Karpas-422 (cell line): Measurements from ENCODE around the gene LRIF1. TPM values are rescaled to one million over a fixed set of nuclear protein-coding genes. Genes with fewer than 3 reads are reported as not detected.

ENCODE experiments used
- DNase-seq: peaks from one replicate; pipeline ENCODE4 v3.0.0-alpha.2; 2015
- H2AFZ ChIP-seq: fragments of 200-600 bp; sonication (generic); 2 replicates; pipeline ENCODE4 v1.6.1; 2014; ENCODE audit warnings: antibody characterized with exemption, low read length, mixed read lengths
- H3K27ac ChIP-seq: fragments of 200-600 bp; sonication (generic); 2 replicates; pipeline ENCODE4 v1.5.1; 2014; ENCODE audit warnings: mild to moderate bottlenecking, low read length, moderate library complexity
- H3K27me3 ChIP-seq: fragments of 200-600 bp; sonication (generic); 2 replicates; pipeline ENCODE4 v1.6.1; 2014; ENCODE audit warnings: low read length, mixed read lengths
- H3K36me3 ChIP-seq: fragments of 200-600 bp; sonication (generic); 2 replicates; pipeline ENCODE4 v1.6.1; 2014; ENCODE audit warnings: low read length, mixed read lengths; ENCODE audit not compliant: insufficient read depth
- H3K4me1 ChIP-seq: fragments of 200-600 bp; sonication (generic); 2 replicates; pipeline ENCODE4 v1.6.1; 2014; ENCODE audit warnings: mild to moderate bottlenecking, low read length, mixed read lengths
- H3K4me2 ChIP-seq: fragments of 200-600 bp; sonication (generic); 2 replicates; pipeline ENCODE4 v1.6.1; 2014; ENCODE audit warnings: low read length, low read depth, mild to moderate bottlenecking; ENCODE audit not compliant: poor library complexity, severe bottlenecking
- H3K4me3 ChIP-seq: fragments of 200-600 bp; sonication (generic); 2 replicates; pipeline ENCODE4 v1.5.1; 2014; ENCODE audit warnings: mild to moderate bottlenecking, antibody characterized with exemption, low read length, mixed read lengths
- H3K79me2 ChIP-seq: fragments of 200-600 bp; sonication (generic); 2 replicates; pipeline ENCODE4 v1.6.1; 2014; ENCODE audit warnings: mild to moderate bottlenecking, low read length, mixed read lengths
- H3K9ac ChIP-seq: fragments of 200-600 bp; sonication (generic); 2 replicates; pipeline ENCODE4 v1.6.0; 2014; ENCODE audit warnings: low read length
- H3K9me2 ChIP-seq: fragments of 200-600 bp; sonication (generic), shearing (Covaris generic); replicated peaks from 2 replicates; pipeline ENCODE4 v1.6.0; 2014; ENCODE audit warnings: mild to moderate bottlenecking, low read length, moderate library complexity; ENCODE audit not compliant: insufficient read depth
- H3K9me3 ChIP-seq: fragments of 300-700, 200-600 bp; sonication (generic); 2 replicates; pipeline ENCODE4 v1.6.1; 2014; ENCODE audit warnings: low read length, mixed read lengths
- H4K20me1 ChIP-seq: fragments of 200-600 bp; sonication (generic); 2 replicates; pipeline ENCODE4 v1.6.1; 2014; ENCODE audit warnings: mild to moderate bottlenecking, antibody characterized with exemption, low read length, low read depth; ENCODE audit not compliant: insufficient read depth
- total RNA-seq: library from RNA; depleted of rRNA; stranded (reverse); fragments of >200 nt; shearing (Covaris generic); gene quantifications from 2 replicates; pipeline ENCODE4 v1.2.3, GENCODE V29; 2014; ENCODE audit warnings: low replicate concordance

The LRIF1 gene
- total RNA-seq, 1 experiment from 2014 or later: 59.3 TPM

DNA sequence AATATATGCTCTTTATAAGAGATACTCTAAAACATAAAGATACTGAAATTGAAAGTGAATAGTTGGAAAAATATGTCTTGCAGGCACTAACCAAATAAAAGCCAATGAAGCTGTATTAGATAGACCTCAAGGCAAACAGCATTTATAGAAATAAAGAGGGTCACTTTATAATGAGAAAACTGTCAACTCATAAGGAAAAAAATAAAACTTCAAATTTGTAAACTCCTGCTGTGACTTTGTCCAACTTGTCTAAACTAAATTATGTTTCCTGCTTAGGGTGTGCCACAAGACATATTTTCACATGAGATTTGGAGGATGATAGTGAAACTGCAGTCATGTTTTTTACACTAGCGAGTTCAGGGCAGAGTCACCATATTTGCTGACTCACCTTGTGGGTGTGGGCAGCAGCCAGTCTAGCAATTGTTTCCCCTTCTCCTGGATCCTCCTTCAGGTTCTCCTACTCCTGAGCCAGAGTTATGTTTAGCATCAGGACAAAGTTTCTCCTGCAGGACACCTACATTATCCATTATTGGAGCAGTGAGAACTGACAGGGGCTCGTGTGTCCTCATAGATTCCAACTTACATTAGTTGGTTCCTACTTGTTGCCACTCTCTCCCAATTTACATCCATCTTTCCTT is 46.9 kb downstream of the LRIF1 start:
- peak overlapping the region; percentile 28; the same call in 1 of the 2 replicates for H3K9ac ChIP-seq

DNA sequence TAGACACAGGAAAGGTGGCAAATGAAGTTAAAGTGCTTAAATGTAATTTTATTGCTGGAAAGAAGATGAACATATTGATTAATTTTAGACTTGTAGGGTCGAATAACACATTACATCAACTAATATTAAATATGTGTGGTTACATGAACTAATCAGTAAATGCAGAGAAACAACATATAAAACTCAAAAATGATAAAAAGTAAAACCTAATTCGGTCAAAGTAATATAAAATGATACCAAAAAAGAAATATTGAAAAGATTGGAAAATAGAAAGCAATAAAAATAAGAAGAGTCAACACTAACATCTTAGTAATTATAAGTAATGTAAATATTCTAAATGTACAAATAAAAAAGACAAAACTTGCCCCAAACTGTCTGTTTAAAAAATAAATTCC is 47.5 kb downstream of the LRIF1 start:
- H3K9me2 ChIP-seq: no peaks in the 10 kb centered on the region
- H3K4me3 ChIP-seq: no peak overlapping the region
- no peaks in the 10 kb centered on the region; the same call in 1 of the 2 replicates for H3K36me3 ChIP-seq
- no peaks in the 10 kb centered on the region for H3K9me3 ChIP-seq
- H2AFZ ChIP-seq: no peak overlapping the region
- no peaks in the 10 kb centered on the region for H4K20me1 ChIP-seq
- no peak overlapping the region for H3K27ac ChIP-seq
- DNase-seq: no peak
- H3K4me1 ChIP-seq: peaks cover 7% of the 10 kb centered on the region
- H3K27me3 ChIP-seq: no peaks in the 10 kb centered on the region
- H3K79me2 ChIP-seq: no peaks in the 10 kb centered on the region
- no peak overlapping the region for H3K9ac ChIP-seq
- H3K4me2 ChIP-seq: peak overlapping the region; percentile 53

More for the DNA sequence above, 46.9 kb downstream of the LRIF1 start:
- no peaks in the 10 kb centered on the region for H3K79me2 ChIP-seq
- peak overlapping the region; percentile 5; the same call in 1 of the 2 replicates for H3K4me3 ChIP-seq
- no peaks in the 10 kb centered on the region for H3K9me3 ChIP-seq
- peaks cover 7% of the 10 kb centered on the region for H3K4me1 ChIP-seq
- peak overlapping the region; percentile 53 for H3K4me2 ChIP-seq
- peaks cover under 1% of the 10 kb centered on the region; the same call in 1 of the 2 replicates for H3K36me3 ChIP-seq
- peak; percentile 48 for DNase-seq
- H2AFZ ChIP-seq: no peak overlapping the region
- H3K27ac ChIP-seq: no peak overlapping the region
- H4K20me1 ChIP-seq: no peaks in the 10 kb centered on the region
- no peaks in the 10 kb centered on the region for H3K9me2 ChIP-seq
- H3K27me3 ChIP-seq: no peaks in the 10 kb centered on the region

GRCh38 chr1:110915804-110916203 is 47.9 kb downstream of the LRIF1 start:
- H3K4me3 ChIP-seq: no peak overlapping the region
- H3K9ac ChIP-seq: no peak overlapping the region
- peaks cover 7% of the 10 kb centered on the region for H3K4me1 ChIP-seq
- H3K4me2 ChIP-seq: no peak overlapping the region
- H3K9me2 ChIP-seq: no peaks in the 10 kb centered on the region
- no peaks in the 10 kb centered on the region for H3K27me3 ChIP-seq
- no peaks in the 10 kb centered on the region for H3K79me2 ChIP-seq
- no peak overlapping the region for H3K27ac ChIP-seq
- H4K20me1 ChIP-seq: no peaks in the 10 kb centered on the region
- H2AFZ ChIP-seq: no peak overlapping the region
- H3K36me3 ChIP-seq: no peaks in the 10 kb centered on the region; the same call in 1 of the 2 replicates
- H3K9me3 ChIP-seq: no peaks in the 10 kb centered on the region
- no peak for DNase-seq

DNA sequence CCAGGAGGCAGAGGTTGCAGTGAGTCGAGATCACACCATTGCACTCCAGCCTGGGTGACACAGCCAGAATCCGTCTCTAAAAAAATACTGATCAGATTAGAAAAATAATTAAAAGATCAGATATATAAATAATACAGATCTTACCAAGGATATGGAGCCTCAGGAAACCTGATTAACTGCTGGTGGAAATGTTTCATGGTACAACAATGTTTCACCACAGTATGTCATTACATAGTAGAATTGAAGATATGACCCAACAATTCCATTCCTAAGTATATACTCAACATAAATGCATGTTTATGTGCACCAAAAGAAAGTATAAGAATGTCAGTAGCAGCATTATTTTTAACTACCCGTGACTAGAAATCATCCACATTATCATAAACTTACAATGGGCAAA is 49.0 kb downstream of the LRIF1 start:
- no peaks in the 10 kb centered on the region for H3K79me2 ChIP-seq
- no peaks in the 10 kb centered on the region for H4K20me1 ChIP-seq
- H3K36me3 ChIP-seq: no peaks in the 10 kb centered on the region; the same call in 1 of the 2 replicates
- H3K4me2 ChIP-seq: no peak overlapping the region
- no peaks in the 10 kb centered on the region for H3K9me2 ChIP-seq
- H3K27ac ChIP-seq: no peak overlapping the region
- H3K27me3 ChIP-seq: no peaks in the 10 kb centered on the region
- H3K9me3 ChIP-seq: no peaks in the 10 kb centered on the region
- H3K4me1 ChIP-seq: peaks cover 7% of the 10 kb centered on the region
- no peak for DNase-seq
- no peak overlapping the region for H3K4me3 ChIP-seq
- no peak overlapping the region for H2AFZ ChIP-seq
- no peak overlapping the region for H3K9ac ChIP-seq

DNA sequence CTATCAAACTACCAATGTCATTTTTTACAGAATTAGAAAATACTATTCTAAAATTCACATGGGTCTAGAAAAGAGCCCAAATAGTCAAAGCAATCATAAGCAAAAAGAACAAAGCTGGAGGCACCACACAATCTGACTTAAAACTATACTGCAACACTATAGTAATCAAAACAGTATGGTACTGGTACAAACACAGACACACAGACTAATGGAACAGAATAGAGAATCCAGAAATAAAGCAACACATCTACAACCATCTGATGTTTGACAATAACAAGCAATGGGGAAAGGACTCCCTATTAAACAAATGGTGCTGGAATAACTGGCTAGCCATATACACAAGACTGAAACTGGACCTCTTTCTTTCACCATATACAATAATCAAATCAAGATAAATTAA is 50.9 kb downstream of the LRIF1 start:
- no peaks in the 10 kb centered on the region for H4K20me1 ChIP-seq
- no peak overlapping the region for H3K9ac ChIP-seq
- no peaks in the 10 kb centered on the region for H3K9me2 ChIP-seq
- no peak overlapping the region for H3K27ac ChIP-seq
- H3K79me2 ChIP-seq: no peaks in the 10 kb centered on the region
- no peaks in the 10 kb centered on the region for H3K27me3 ChIP-seq
- H3K4me1 ChIP-seq: peaks cover 13% of the 10 kb centered on the region
- H3K9me3 ChIP-seq: no peaks in the 10 kb centered on the region
- H3K4me2 ChIP-seq: no peak overlapping the region
- no peak overlapping the region for H3K4me3 ChIP-seq
- no peaks in the 10 kb centered on the region for H3K36me3 ChIP-seq
- H2AFZ ChIP-seq: no peak overlapping the region
- DNase-seq: no peak

GRCh38 chr1:110903853-110904500 is 59.7 kb downstream of the LRIF1 start:
- Histone ChIP-seq H3K9ac (no peak overlapping the region), H3K27ac (no peak overlapping the region), H3K9me2 (no peaks in the 10 kb centered on the region), H3K79me2 (no peaks in the 10 kb centered on the region; the same call in 1 of the 2 replicates), H4K20me1 (no peaks in the 10 kb centered on the region; the same call in 1 of the 2 replicates), H3K4me2 (no peak overlapping the region), H3K4me3 (no peak overlapping the region), H3K36me3 (no peaks in the 10 kb centered on the region), H3K4me1 (peaks cover 4% of the 10 kb centered on the region), H3K9me3 (no peaks in the 10 kb centered on the region), H2AFZ (no peak overlapping the region), H3K27me3 (no peaks in the 10 kb centered on the region)
- no peak for DNase-seq

GRCh38 chr1:110902820-110903463 is 60.8 kb downstream of the LRIF1 start:
- no peaks in the 10 kb centered on the region for H3K4me1 ChIP-seq
- H3K27ac ChIP-seq: no peak overlapping the region
- H3K4me2 ChIP-seq: no peak overlapping the region
- no peak overlapping the region for H3K4me3 ChIP-seq
- 0 out of 2 replicates have a peak, but pooled peaks cover 3% of the 10 kb centered on the region for H3K36me3 ChIP-seq
- no peaks in the 10 kb centered on the region; the same call in 1 of the 2 replicates for H3K79me2 ChIP-seq
- no peak overlapping the region for H3K9ac ChIP-seq
- H4K20me1 ChIP-seq: no peaks in the 10 kb centered on the region; the same call in 1 of the 2 replicates
- no peaks in the 10 kb centered on the region for H3K9me3 ChIP-seq
- no peaks in the 10 kb centered on the region for H3K9me2 ChIP-seq
- no peak overlapping the region for H2AFZ ChIP-seq
- DNase-seq: no peak
- no peaks in the 10 kb centered on the region for H3K27me3 ChIP-seq

DNA sequence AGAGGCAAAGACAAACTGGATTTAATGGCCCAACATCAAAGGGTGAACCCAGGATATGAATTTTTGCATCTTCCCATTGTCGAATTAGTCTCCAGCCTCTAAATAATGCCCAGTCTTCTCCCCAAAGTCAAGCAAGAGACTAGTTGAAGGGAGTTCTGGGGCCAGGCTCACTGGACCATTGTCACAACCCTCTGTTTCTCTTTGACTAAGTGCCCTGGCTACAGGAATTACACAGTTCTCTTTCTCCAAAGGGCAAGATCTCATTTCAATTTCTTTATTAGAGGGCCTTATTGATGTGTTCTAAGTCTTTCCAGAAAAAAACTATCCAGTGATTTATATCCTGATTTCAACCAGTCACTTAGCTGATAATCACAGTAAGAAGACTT is 64.3 kb downstream of the LRIF1 start:
- H3K9me2 ChIP-seq: no peaks in the 10 kb centered on the region
- DNase-seq: no peak
- no peaks in the 10 kb centered on the region for H3K9me3 ChIP-seq
- no peaks in the 10 kb centered on the region for H3K4me1 ChIP-seq
- no peaks in the 10 kb centered on the region for H4K20me1 ChIP-seq
- H3K27me3 ChIP-seq: no peaks in the 10 kb centered on the region
- no peak overlapping the region for H3K9ac ChIP-seq
- no peak overlapping the region for H3K4me3 ChIP-seq
- no peak overlapping the region for H3K27ac ChIP-seq
- no peak overlapping the region for H2AFZ ChIP-seq
- H3K4me2 ChIP-seq: no peak overlapping the region
- H3K79me2 ChIP-seq: peaks cover 7% of the 10 kb centered on the region; the same call in 1 of the 2 replicates
- peaks cover 11% of the 10 kb centered on the region; the same call in 1 of the 2 replicates for H3K36me3 ChIP-seq
